ENCODE measurements around the gene EXOG. TPM values are rescaled to one million over a fixed set of nuclear protein-coding genes. Genes with fewer than 3 reads are reported as not detected.

Gene EXOG
- total RNA-seq, 2 donors from 2014 or later = 22.0 to 22.8 TPM

GRCh38 chr3:38488949-38489348 lies 7.2 kb upstream of the EXOG start:
- no peak overlapping the region for H3K27ac Mint-ChIP-seq
- H3K36me3 Mint-ChIP-seq = no peaks in the 10 kb centered on the region
- DNase-seq (ENCODE audit: low spot score in 2 of 2) = no peak
- H3K9me3 Mint-ChIP-seq = no peaks in the 10 kb centered on the region
- no peak for ATAC-seq

GRCh38 chr3:38489766-38490165 lies 6.4 kb upstream of the EXOG start:
- H3K27ac Mint-ChIP-seq = no peak overlapping the region

GRCh38 chr3:38490281-38491030 lies 5.7 kb upstream of the EXOG start:
- DNase-seq (ENCODE audit: low spot score in 2 of 2) (no peak), ATAC-seq (no peak)
- no peak overlapping the region for H3K27ac Mint-ChIP-seq
- no peaks in the 10 kb centered on the region for H3K36me3 Mint-ChIP-seq
- no peaks in the 10 kb centered on the region for H3K9me3 Mint-ChIP-seq

More at GRCh38 chr3:38489766-38490165, 6.4 kb upstream of the EXOG start:
- ATAC-seq (no peak), DNase-seq (ENCODE audit: low spot score in 2 of 2) (no peak)
- H3K36me3 Mint-ChIP-seq = no peaks in the 10 kb centered on the region
- no peaks in the 10 kb centered on the region for H3K9me3 Mint-ChIP-seq

- H3K36me3 Mint-ChIP-seq = peaks cover 0 to under 1% of the 10 kb centered on the region in 2 donors
- H3K27ac Mint-ChIP-seq = no peak overlapping the region
- H3K9me3 Mint-ChIP-seq = no peaks in the 10 kb centered on the region
- DNase-seq (ENCODE audit: low spot score in 2 of 2) (no peak), ATAC-seq (no peak)
These were observed 4.9 kb upstream of the EXOG start for GRCh38 chr3:38491215-38491614.

- Mint-ChIP-seq H3K36me3 (peaks cover 11 to 12% of the 10 kb centered on the region in 2 donors), H3K27ac (no peak overlapping the region), H3K9me3 (no peaks in the 10 kb centered on the region)
- DNase-seq (ENCODE audit: low spot score in 2 of 2) (no peak), ATAC-seq (no peak)
These were observed 3.1 kb upstream of the EXOG start for GRCh38 chr3:38493031-38493430.

GRCh38 chr3:38497031-38497430 lies 891 bp downstream of the EXOG start:
- Mint-ChIP-seq H3K27ac (peak overlapping the region; percentile 86 to 98), H3K36me3 (peaks cover 16% of the 10 kb centered on the region in 2 donors), H3K9me3 (no peaks in the 10 kb centered on the region)
- DNase-seq (ENCODE audit: low spot score in 2 of 2) (no peak), ATAC-seq (no peak)

- no peak for ATAC-seq
- no peak overlapping the region for H3K27ac Mint-ChIP-seq
- no peaks in the 10 kb centered on the region for H3K9me3 Mint-ChIP-seq
- no peak for DNase-seq (ENCODE audit: low spot score in 2 of 2)
- H3K36me3 Mint-ChIP-seq = peaks cover 16 to 25% of the 10 kb centered on the region in 2 donors
These were observed 4.7 kb downstream of the EXOG start for GRCh38 chr3:38500688-38501417.

- DNase-seq (ENCODE audit: low spot score in 2 of 2) = no peak
- no peak overlapping the region for H3K27ac Mint-ChIP-seq
- H3K36me3 Mint-ChIP-seq = peaks cover 7 to 19% of the 10 kb centered on the region in 2 donors
- H3K9me3 Mint-ChIP-seq = no peaks in the 10 kb centered on the region
- ATAC-seq = no peak
These were observed 11.0 kb downstream of the EXOG start for GRCh38 chr3:38507120-38507519.

- Mint-ChIP-seq H3K27ac (no peak overlapping the region), H3K36me3 (peaks cover 7 to 13% of the 10 kb centered on the region in 2 donors), H3K9me3 (no peaks in the 10 kb centered on the region)
- DNase-seq (ENCODE audit: low spot score in 2 of 2) (no peak), ATAC-seq (no peak)
These were observed 13.6 kb downstream of the EXOG start for GRCh38 chr3:38509732-38510131.

GRCh38 chr3:38510631-38511030 lies 14.5 kb downstream of the EXOG start:
- no peak overlapping the region for H3K27ac Mint-ChIP-seq
- H3K9me3 Mint-ChIP-seq = no peaks in the 10 kb centered on the region
- peaks cover 7 to 9% of the 10 kb centered on the region in 2 donors for H3K36me3 Mint-ChIP-seq
- DNase-seq (ENCODE audit: low spot score in 2 of 2) = no peak
- ATAC-seq = no peak

GRCh38 chr3:38511546-38511945 lies 15.4 kb downstream of the EXOG start:
- Mint-ChIP-seq H3K27ac (no peak overlapping the region), H3K36me3 (peaks cover 9 to 10% of the 10 kb centered on the region in 2 donors), H3K9me3 (no peaks in the 10 kb centered on the region)
- DNase-seq (ENCODE audit: low spot score in 2 of 2) = no peak
- ATAC-seq = no peak

GRCh38 chr3:38515367-38515766 lies 19.2 kb downstream of the EXOG start:
- DNase-seq (ENCODE audit: low spot score in 2 of 2) = no peak
- Mint-ChIP-seq H3K36me3 (peaks cover 0 to 4% of the 10 kb centered on the region in 2 donors), H3K9me3 (no peaks in the 10 kb centered on the region), H3K27ac (no peak overlapping the region)
- no peak for ATAC-seq

GRCh38 chr3:38516669-38517068 lies 20.5 kb downstream of the EXOG start:
- ATAC-seq = no peak
- H3K36me3 Mint-ChIP-seq = peaks cover 0 to 4% of the 10 kb centered on the region in 2 donors
- no peaks in the 10 kb centered on the region for H3K9me3 Mint-ChIP-seq
- H3K27ac Mint-ChIP-seq = no peak overlapping the region
- DNase-seq (ENCODE audit: low spot score in 2 of 2) = no peak

GRCh38 chr3:38519000-38519399 lies 22.9 kb downstream of the EXOG start:
- H3K36me3 Mint-ChIP-seq = peaks cover 4 to 5% of the 10 kb centered on the region in 2 donors
- H3K27ac Mint-ChIP-seq = peak overlapping the region in 1 of 2 donors; percentile 75
- ATAC-seq = no peak

GRCh38 chr3:38519651-38520050 lies 23.5 kb downstream of the EXOG start:
- peaks cover 4 to 9% of the 10 kb centered on the region in 2 donors for H3K36me3 Mint-ChIP-seq
- H3K27ac Mint-ChIP-seq = peak overlapping the region; percentile 32 to 75
- ATAC-seq (peak; percentile 33 to 51), DNase-seq (ENCODE audit: low spot score in 2 of 2) (no peak)
- no peaks in the 10 kb centered on the region for H3K9me3 Mint-ChIP-seq

More at GRCh38 chr3:38519000-38519399, 22.9 kb downstream of the EXOG start:
- H3K9me3 Mint-ChIP-seq = no peaks in the 10 kb centered on the region
- no peak for DNase-seq (ENCODE audit: low spot score in 2 of 2)

GRCh38 chr3:38521391-38521987 lies 25.3 kb downstream of the EXOG start:
- Mint-ChIP-seq H3K27ac (no peak overlapping the region), H3K36me3 (peaks cover 5 to 9% of the 10 kb centered on the region in 2 donors), H3K9me3 (no peaks in the 10 kb centered on the region)
- ATAC-seq (no peak), DNase-seq (ENCODE audit: low spot score in 2 of 2) (peak in 1 of 2 donors; percentile 58)

- no peak for ATAC-seq
- no peak for DNase-seq (ENCODE audit: low spot score in 2 of 2)
- H3K27ac Mint-ChIP-seq = no peak overlapping the region
- H3K9me3 Mint-ChIP-seq = no peaks in the 10 kb centered on the region
- H3K36me3 Mint-ChIP-seq = peaks cover 8 to 9% of the 10 kb centered on the region in 2 donors
These were observed 25.9 kb downstream of the EXOG start for GRCh38 chr3:38522002-38522401.
